ENCODE results near the gene LRRC25.

The LRRC25 gene

DNA sequence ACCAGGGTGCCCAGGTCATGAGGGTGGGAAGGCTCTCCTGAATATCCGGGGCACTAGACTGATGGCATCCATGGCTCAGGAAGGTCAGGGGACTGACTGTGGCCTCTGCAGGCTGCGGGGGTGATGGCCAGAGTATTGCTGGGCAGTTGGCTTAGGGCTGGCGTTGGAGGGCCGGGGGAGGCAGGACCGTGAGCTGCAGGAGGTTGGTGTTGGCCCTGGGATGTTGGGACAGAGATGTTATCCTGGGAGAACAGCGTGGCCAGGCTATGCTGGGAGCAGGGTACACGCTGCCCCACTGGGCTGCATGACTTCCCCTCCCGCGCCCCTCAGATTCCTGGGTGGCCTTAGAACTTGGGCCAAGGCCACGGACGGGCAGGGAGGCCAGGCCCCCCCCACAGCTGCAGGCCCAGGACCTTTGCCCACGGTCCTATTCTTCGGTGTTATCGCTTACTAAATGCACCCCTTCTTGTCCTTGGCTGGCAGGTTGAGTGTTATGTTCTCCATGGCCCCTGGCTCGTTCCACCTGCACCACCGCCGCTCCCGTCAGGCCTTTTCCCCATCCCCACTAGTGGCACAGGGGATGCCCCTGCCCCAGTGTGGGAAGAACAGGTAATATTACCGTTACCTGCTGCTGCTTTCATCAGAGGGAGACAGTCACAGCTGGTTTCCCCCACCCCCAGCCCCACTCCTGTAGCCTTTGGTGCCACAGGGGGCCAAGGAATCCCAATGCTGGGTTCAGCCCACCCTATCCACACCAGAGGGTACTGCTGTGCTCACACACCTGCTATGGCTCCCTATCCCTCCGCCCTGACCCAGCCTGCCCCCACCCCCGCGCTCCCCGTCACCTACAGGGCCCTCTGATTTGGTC lies 43.7 kb upstream of the LRRC25 start:
- TF ChIP-seq FOXK2 (IDR thresholded peaks at IDR 0.05) (no peak), LEF1 (IDR thresholded peaks at IDR 0.05; ENCODE audit: borderline replicate concordance) (no peak), BHLHE40 (IDR thresholded peaks at IDR 0.05; ENCODE audit: borderline replicate concordance) (no peak), HDGF (IDR thresholded peaks at IDR 0.05; ENCODE audit: borderline replicate concordance) (no peak), ARNT (IDR thresholded peaks at IDR 0.05) (no peak), NFRKB (IDR thresholded peaks at IDR 0.05) (no peak), CTBP1 (IDR thresholded peaks at IDR 0.05; ENCODE audit: borderline replicate concordance) (no peak), FOXA1 (IDR thresholded peaks at IDR 0.05) (no peak), FOXM1 (IDR thresholded peaks at IDR 0.05; ENCODE audit: borderline replicate concordance) (no peak), ELF4 (IDR thresholded peaks at IDR 0.05) (no peak), L3MBTL2 (conservative IDR thresholded peaks at IDR 0.05) (no peak), TARDBP (IDR thresholded peaks at IDR 0.05) (no peak), SUZ12 (IDR thresholded peaks at IDR 0.05) (no peak), ZNF384 (IDR thresholded peaks at IDR 0.05) (no peak), SP1 (IDR thresholded peaks at IDR 0.05) (no peak)
- TF ChIP-seq, protein P1, sequence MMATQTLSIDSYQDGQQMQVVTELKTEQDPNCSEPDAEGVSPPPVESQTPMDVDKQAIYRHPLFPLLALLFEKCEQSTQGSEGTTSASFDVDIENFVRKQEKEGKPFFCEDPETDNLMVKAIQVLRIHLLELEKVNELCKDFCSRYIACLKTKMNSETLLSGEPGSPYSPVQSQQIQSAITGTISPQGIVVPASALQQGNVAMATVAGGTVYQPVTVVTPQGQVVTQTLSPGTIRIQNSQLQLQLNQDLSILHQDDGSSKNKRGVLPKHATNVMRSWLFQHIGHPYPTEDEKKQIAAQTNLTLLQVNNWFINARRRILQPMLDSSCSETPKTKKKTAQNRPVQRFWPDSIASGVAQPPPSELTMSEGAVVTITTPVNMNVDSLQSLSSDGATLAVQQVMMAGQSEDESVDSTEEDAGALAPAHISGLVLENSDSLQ (IDR thresholded peaks at IDR 0.05) = no peak
- ChIA-PET POLR2A (no interaction called here), CTCF (interaction anchor here (0.6 kb wide), 3 partner anchors 16 to 398 kb away, joined by 3 read pairs; no protein-coding TSS in a partner anchor)
- DNase-seq (ENCODE audit: extremely low spot score) = no peak

DNA sequence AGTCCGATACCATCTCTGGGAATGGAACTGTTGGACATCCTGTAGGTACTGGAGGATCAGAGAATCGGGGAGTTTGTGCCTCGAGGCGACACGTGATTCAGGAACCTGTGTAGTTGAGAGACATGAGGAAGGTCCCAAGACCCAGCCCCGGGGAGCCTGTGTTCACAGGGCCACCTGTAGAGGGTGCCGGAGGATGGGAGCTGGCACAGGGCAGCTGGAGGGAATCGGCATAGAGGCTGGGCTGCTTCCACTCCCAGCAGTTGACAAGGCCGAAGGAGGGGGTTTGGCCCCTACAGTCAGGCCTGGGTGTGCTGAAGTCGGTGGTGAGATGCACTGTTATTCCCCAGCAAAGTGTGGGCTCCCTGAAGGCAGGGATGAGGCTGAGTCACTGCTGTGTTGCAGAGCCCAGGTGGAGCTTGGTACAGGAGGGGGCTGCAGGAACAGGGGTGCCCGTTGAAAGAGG lies 43.0 kb upstream of the LRRC25 start:
- ChIA-PET POLR2A (interaction anchor here (0.5 kb wide), 1 partner anchor 151 kb away, joined by 4 read pairs; no protein-coding TSS in a partner anchor), CTCF (interaction anchor here (0.6 kb wide), 3 partner anchors 17 to 399 kb away, joined by 3 read pairs; no protein-coding TSS in a partner anchor)
- DNase-seq (ENCODE audit: extremely low spot score) = no peak
- TF ChIP-seq HDGF (IDR thresholded peaks at IDR 0.05; ENCODE audit: borderline replicate concordance) (no peak), FOXK2 (IDR thresholded peaks at IDR 0.05) (no peak), ZNF384 (IDR thresholded peaks at IDR 0.05) (no peak), SP1 (IDR thresholded peaks at IDR 0.05) (no peak), L3MBTL2 (conservative IDR thresholded peaks at IDR 0.05) (no peak), ARNT (IDR thresholded peaks at IDR 0.05) (no peak), ELF4 (IDR thresholded peaks at IDR 0.05) (no peak), FOXM1 (IDR thresholded peaks at IDR 0.05; ENCODE audit: borderline replicate concordance) (no peak)

DNA sequence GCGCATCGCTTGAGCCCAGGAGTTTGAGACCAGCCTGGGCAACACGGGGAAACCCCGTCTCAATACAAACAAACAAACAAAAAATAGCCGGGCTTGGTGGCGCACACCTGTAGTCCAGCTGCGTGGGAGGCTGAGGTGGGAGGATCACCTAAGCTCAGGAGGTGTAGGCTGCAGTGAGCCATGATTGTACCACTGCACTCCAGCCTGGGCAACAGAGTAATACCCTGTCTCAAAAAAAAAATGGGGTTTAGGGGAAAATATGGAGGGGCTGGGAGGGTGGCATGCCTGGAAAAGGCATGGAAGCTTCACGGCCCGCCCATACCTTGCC lies 42.5 kb upstream of the LRRC25 start:
- POLR2A ChIA-PET = no interaction called here
- TF ChIP-seq ZNF384 (IDR thresholded peaks at IDR 0.05) (no peak), FOXK2 (IDR thresholded peaks at IDR 0.05) (no peak), ARNT (IDR thresholded peaks at IDR 0.05) (no peak), L3MBTL2 (conservative IDR thresholded peaks at IDR 0.05) (no peak), FOXA1 (IDR thresholded peaks at IDR 0.05) (no peak), LEF1 (IDR thresholded peaks at IDR 0.05; ENCODE audit: borderline replicate concordance) (no peak), HDGF (IDR thresholded peaks at IDR 0.05; ENCODE audit: borderline replicate concordance) (no peak), FOXM1 (IDR thresholded peaks at IDR 0.05; ENCODE audit: borderline replicate concordance) (no peak), SUZ12 (IDR thresholded peaks at IDR 0.05) (no peak), TARDBP (IDR thresholded peaks at IDR 0.05) (no peak)
- TF ChIP-seq, protein P1 (IDR thresholded peaks at IDR 0.05) = no peak
- no peak for DNase-seq (ENCODE audit: extremely low spot score)
- CTCF ChIA-PET = no interaction called here

DNA sequence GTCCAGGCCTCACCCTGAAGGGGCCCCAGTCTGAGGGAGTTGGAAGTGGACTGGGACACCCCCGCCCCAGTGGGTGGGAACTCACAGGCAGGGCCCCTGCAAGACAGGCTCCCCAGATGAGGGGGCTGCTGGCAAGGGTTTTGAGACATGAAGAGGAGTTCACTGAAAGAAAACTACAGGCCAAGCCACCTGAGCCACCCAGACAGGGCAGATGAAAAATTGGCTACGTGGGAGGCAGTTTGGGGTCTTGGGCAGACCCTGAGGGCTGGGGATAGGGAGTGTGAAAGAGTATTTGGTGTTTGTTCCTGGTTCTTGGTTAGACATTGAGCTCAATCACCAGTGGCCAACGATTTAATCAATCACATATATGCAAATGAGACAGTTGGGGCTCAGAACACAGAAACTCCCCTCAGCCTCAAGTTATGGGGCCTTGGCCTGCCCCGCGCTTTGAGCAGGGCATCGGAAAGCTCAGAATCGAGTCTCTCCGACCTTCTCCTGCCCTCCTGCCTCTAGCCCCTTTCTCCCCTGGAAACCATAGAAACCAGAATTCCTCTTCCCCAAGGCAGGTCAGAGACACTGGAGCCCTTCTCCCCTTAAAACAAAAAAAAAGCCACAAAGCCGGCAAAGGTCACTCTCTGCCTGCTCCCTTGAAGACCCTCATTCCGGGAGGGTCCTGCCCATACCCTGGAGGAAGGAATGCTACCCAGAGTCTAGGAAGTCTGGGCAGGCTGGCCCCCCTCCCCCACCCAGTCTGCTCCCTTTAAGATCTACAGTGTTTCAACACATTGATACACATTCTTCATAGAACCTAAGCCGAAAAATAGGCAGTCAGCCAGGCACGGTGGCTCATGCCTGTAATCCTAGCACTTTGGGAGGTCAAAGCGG lies 41.8 kb upstream of the LRRC25 start:
- TF ChIP-seq ZNF384 (IDR thresholded peaks at IDR 0.05) (no peak), BHLHE40 (IDR thresholded peaks at IDR 0.05; ENCODE audit: borderline replicate concordance) (no peak), TARDBP (IDR thresholded peaks at IDR 0.05) (no peak), HDGF (IDR thresholded peaks at IDR 0.05; ENCODE audit: borderline replicate concordance) (no peak)
- TF ChIP-seq, protein P1 (IDR thresholded peaks at IDR 0.05) = peak; percentile 64
- DNase-seq (ENCODE audit: extremely low spot score) = no peak
- POLR2A ChIA-PET = interaction anchor here (1.0 to 1.5 kb wide), 4 partner anchors 11 to 107 kb away, joined by 3 to 8 read pairs (median 4); partner anchors contain the start of gene SSBP4
- CTCF ChIA-PET = interaction anchor here (1.0 kb wide), 1 partner anchor 23 kb away, joined by 3 read pairs; no protein-coding TSS in a partner anchor

DNA sequence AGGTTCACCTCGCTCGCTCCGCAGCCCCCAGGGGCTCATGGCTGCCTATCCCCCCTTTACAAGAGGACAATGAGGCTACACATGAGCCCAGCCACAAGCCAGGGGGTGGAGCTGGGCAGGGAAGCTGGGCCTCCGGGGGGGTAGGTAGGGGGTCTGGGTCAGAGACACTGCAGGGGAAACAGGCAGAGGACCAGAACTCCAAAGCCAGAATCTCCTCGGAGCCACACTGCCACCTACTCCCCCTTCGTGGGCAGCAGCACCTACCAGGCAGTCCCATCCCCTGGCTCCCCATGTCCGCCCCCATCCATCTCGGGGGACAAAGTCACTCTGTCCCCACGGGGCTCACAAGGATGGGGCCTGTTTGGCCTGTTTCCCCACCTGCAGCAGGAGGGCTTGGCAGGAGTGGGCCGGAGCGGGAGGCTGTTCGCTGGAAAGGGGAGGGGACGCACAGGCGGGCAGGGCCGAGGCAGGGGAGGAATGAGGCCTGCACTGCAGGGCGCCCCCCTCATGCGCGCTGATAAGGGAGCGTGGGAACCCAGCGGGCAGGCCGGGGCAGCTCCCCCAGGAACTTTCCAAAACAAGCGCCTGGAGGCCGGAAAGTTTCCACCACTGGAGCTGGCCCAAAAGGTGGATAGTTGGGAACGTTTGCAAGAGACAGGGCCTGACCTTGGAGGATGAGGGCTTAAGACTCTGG lies 41.1 kb upstream of the LRRC25 start:
- TF ChIP-seq HDGF (IDR thresholded peaks at IDR 0.05; ENCODE audit: borderline replicate concordance) = peak; percentile 65; the same call in 1 of the 2 replicates
- no peak for TF ChIP-seq NFRKB (IDR thresholded peaks at IDR 0.05)
- ChIA-PET POLR2A (interaction anchor here (1.0 to 1.5 kb wide), 4 partner anchors 11 to 107 kb away, joined by 3 to 8 read pairs (median 4); partner anchors contain the start of gene SSBP4), CTCF (interaction anchor here (1.0 kb wide), 1 partner anchor 23 kb away, joined by 3 read pairs; no protein-coding TSS in a partner anchor)
- peak; percentile 58 for DNase-seq (ENCODE audit: extremely low spot score)
